Measurements from ENCODE around the gene RASGRP2. TPM values are rescaled to one million over a fixed set of nuclear protein-coding genes. Genes with fewer than 3 reads are reported as not detected.

The RASGRP2 gene
- total RNA-seq, 2 donors from 2014 or later: 0.86 to 1.9 TPM

GRCh38 chr11:64778473-64779298, 34.7 kb upstream of the RASGRP2 start, which contains the start of gene SF1:
TSS of gene SF1 (minus strand) at chr11:64778542. CDS start at chr11:64778392, 150 bp downstream.
- Mint-ChIP-seq H3K27me3 (ENCODE audit: insufficient read depth) (no peaks in the 10 kb centered on the region), H3K9me3 (no peaks in the 10 kb centered on the region), H3K4me1 (peaks cover 17% of the 10 kb centered on the region), H3K4me3 (peak within 1 kb of the TSS; percentile 79), H3K27ac (peak within 1 kb of the TSS; percentile 96), H3K36me3 (ENCODE audit: low read depth) (peaks cover 36% of the 10 kb centered on the region)
- no peaks in the 10 kb centered on the region for H3K9me3 ChIP-seq (ENCODE audit: control insufficient read depth, low read length)
- peak within 1 kb of the TSS; percentile 72 for H3K9ac ChIP-seq (ENCODE audit: extremely low read depth, low read length, poor library complexity, severe bottlenecking)
- peak within 1 kb of the TSS; percentile 98 for H3K27ac ChIP-seq (ENCODE audit: low read depth, low read length)
- DNase-seq: peak; percentile 100
- H3K36me3 ChIP-seq (ENCODE audit: control insufficient read depth, insufficient read depth, low read length): peaks cover 38% of the 10 kb centered on the region
- WGBS, 2 experiments (ENCODE audit: insufficient coverage in 1 of 2, insufficient read length in 1 of 2): 0% methylated on average over 40 to 78 of the region's 80 CpGs
- no peaks in the 10 kb centered on the region for H3K27me3 ChIP-seq (ENCODE audit: control insufficient read depth, insufficient read depth, low read length, poor library complexity, severe bottlenecking)
- H3K4me3 ChIP-seq (ENCODE audit: low read length): peak within 1 kb of the TSS; percentile 86
- TF ChIP-seq, protein P1, sequence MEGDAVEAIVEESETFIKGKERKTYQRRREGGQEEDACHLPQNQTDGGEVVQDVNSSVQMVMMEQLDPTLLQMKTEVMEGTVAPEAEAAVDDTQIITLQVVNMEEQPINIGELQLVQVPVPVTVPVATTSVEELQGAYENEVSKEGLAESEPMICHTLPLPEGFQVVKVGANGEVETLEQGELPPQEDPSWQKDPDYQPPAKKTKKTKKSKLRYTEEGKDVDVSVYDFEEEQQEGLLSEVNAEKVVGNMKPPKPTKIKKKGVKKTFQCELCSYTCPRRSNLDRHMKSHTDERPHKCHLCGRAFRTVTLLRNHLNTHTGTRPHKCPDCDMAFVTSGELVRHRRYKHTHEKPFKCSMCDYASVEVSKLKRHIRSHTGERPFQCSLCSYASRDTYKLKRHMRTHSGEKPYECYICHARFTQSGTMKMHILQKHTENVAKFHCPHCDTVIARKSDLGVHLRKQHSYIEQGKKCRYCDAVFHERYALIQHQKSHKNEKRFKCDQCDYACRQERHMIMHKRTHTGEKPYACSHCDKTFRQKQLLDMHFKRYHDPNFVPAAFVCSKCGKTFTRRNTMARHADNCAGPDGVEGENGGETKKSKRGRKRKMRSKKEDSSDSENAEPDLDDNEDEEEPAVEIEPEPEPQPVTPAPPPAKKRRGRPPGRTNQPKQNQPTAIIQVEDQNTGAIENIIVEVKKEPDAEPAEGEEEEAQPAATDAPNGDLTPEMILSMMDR (conservative IDR thresholded peaks at IDR 0.05): peak; percentile 20
- H3K4me1 ChIP-seq (ENCODE audit: control insufficient read depth, insufficient read depth, low read length): peaks cover 5% of the 10 kb centered on the region

- Histone ChIP-seq H3K9me3 (ENCODE audit: control insufficient read depth, low read length) (no peaks in the 10 kb centered on the region), H3K4me3 (ENCODE audit: low read length) (peak overlapping the region; percentile 64), H3K27me3 (ENCODE audit: control insufficient read depth, insufficient read depth, low read length, poor library complexity, severe bottlenecking) (no peaks in the 10 kb centered on the region), H3K36me3 (ENCODE audit: control insufficient read depth, insufficient read depth, low read length) (peaks cover 44% of the 10 kb centered on the region), H3K9ac (ENCODE audit: extremely low read depth, low read length, poor library complexity, severe bottlenecking) (peak overlapping the region; percentile 72), H3K4me1 (ENCODE audit: control insufficient read depth, insufficient read depth, low read length) (peaks cover 5% of the 10 kb centered on the region), H3K27ac (ENCODE audit: low read depth, low read length) (peak overlapping the region; percentile 98)
- DNase-seq: no peak
- Mint-ChIP-seq H3K27ac (no peak overlapping the region), H3K27me3 (ENCODE audit: insufficient read depth) (no peaks in the 10 kb centered on the region), H3K36me3 (ENCODE audit: low read depth) (peaks cover 42% of the 10 kb centered on the region), H3K4me1 (peaks cover 17% of the 10 kb centered on the region), H3K4me3 (peak overlapping the region; percentile 79), H3K9me3 (no peaks in the 10 kb centered on the region)
- TF ChIP-seq, protein P1 (conservative IDR thresholded peaks at IDR 0.05): no peak
- 0% methylated on average over 13 to 28 of the region's 28 CpGs for WGBS, 2 experiments (ENCODE audit: insufficient coverage in 1 of 2, insufficient read length in 1 of 2)
Measured at GRCh38 chr11:64778223-64778472, 34.2 kb upstream of the RASGRP2 start.

- Histone ChIP-seq H3K9me3 (ENCODE audit: control insufficient read depth, low read length) (no peaks in the 10 kb centered on the region), H3K4me1 (ENCODE audit: control insufficient read depth, insufficient read depth, low read length) (peaks cover 5% of the 10 kb centered on the region), H3K27ac (ENCODE audit: low read depth, low read length) (peak overlapping the region; percentile 98), H3K4me3 (ENCODE audit: low read length) (peak overlapping the region; percentile 86), H3K36me3 (ENCODE audit: control insufficient read depth, insufficient read depth, low read length) (peaks cover 49% of the 10 kb centered on the region), H3K27me3 (ENCODE audit: control insufficient read depth, insufficient read depth, low read length, poor library complexity, severe bottlenecking) (no peaks in the 10 kb centered on the region), H3K9ac (ENCODE audit: extremely low read depth, low read length, poor library complexity, severe bottlenecking) (peak overlapping the region; percentile 72)
- Mint-ChIP-seq H3K27ac (peak overlapping the region; percentile 91), H3K36me3 (ENCODE audit: low read depth) (peaks cover 47% of the 10 kb centered on the region), H3K27me3 (ENCODE audit: insufficient read depth) (no peaks in the 10 kb centered on the region), H3K9me3 (no peaks in the 10 kb centered on the region), H3K4me3 (peak overlapping the region; percentile 79), H3K4me1 (peaks cover 17% of the 10 kb centered on the region)
- TF ChIP-seq, protein P1 (conservative IDR thresholded peaks at IDR 0.05): no peak
- 0% methylated on average over 6 to 91 of the region's 98 CpGs for WGBS, 2 experiments (ENCODE audit: insufficient coverage in 1 of 2, insufficient read length in 1 of 2)
- DNase-seq: peak; percentile 89
Measured at GRCh38 chr11:64777449-64778222, 33.7 kb upstream of the RASGRP2 start.
